Mammary epithelial cell (primary cell): Measurements from ENCODE around the gene TEX14.

Experiments used
- CTCF ChIP-seq, 2 donors: IDR thresholded peaks in 1 of 2; conservative IDR thresholded peaks in 1 of 2; 2 replicates each; pipeline ENCODE4 v1.5.1; 2011 to 2012; ENCODE audit warnings: inconsistent platforms in 2 of 2, low read length in 2 of 2, mild to moderate bottlenecking in 2 of 2, control low read depth in 1 of 2, low read depth in 1 of 2; ENCODE audit not compliant: insufficient read depth in 1 of 2; ENCODE audit errors: extremely low read depth in 1 of 2
- EZH2 ChIP-seq: IDR thresholded peaks from 2 replicates; pipeline ENCODE4 v1.6.1; 2012; ENCODE audit warnings: low read length, inconsistent platforms, borderline replicate concordance

DNA sequence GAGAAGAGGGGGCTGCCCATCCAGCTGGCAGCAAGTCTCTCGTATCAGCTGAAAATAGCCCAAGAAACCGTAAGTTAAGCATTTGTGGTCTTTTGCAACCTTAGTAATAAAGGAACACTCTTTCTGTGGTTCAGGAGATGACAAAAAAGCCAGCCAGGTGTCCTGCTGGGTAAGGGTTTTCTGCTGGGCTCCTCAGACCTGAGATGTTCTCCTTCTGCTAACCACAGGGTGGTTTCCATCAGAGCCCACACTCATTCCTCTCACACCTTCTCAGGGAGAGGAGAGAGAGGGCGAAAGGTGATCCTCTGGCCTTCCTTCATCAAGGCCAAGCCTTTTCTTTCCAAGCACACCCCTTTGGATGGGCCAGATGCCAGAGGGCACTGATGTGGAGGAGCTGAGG, 70.7 kb downstream of the TEX14 start:
- TF ChIP-seq CTCF (conservative IDR thresholded peaks at IDR 0.05 in 1 of 2, IDR thresholded peaks at IDR 0.05 in 1 of 2; ENCODE audit: extremely low read depth in 1 of 2, insufficient read depth in 1 of 2, low read depth in 1 of 2, low read length in 2 of 2) (no peak), EZH2 (no peak)
